Peyer's patch (tissue), 4 donors: ENCODE results near the gene LRIG2. TPM values are rescaled to one million over a fixed set of nuclear protein-coding genes. Genes with fewer than 3 reads are reported as not detected.
A peak's percentile ranks its signal among the peaks of the same experiment; 100 is the strongest.
"Not testable (repeated sequence)": the region's sequence is repeated elsewhere in the genome, so short reads cannot be mapped to it uniquely, and the experiment has no call there.

Experiments used
- DNase-seq, 3 donors: peaks; one replicate each; pipeline ENCODE4 v3.0.0-alpha.2; 2017 to 2019
- H3K27ac ChIP-seq, 4 donors: fragments of 200-600 bp; sonication (generic); one replicate each; pipeline ENCODE4 v1.5.1; 2016 to 2019
- H3K27me3 ChIP-seq, 2 donors: fragments of 200-600 bp; sonication (generic); one replicate each; pipeline ENCODE4 v1.5.1; 2019
- H3K36me3 ChIP-seq, 3 donors: fragments of 200-600 bp; sonication (generic); one replicate each; pipeline ENCODE4 v1.5.1; 2016 to 2019
- H3K4me1 ChIP-seq, 4 donors: fragments of 200-600 bp; sonication (generic); one replicate each; pipeline ENCODE4 v1.5.1; 2016 to 2019
- H3K4me3 ChIP-seq, 4 donors: fragments of 200-600 bp; sonication (generic); 1 replicate in 3 of 4; 2 replicates in 1 of 4; pipeline ENCODE4 v1.5.1; 2016 to 2019; ENCODE audit warnings: mild to moderate bottlenecking in 1 of 4
- H3K9me3 ChIP-seq, 4 donors: fragments of 200-600 bp; sonication (generic); one replicate each; pipeline ENCODE4 v1.5.1; 2016 to 2019; ENCODE audit warnings: mild to moderate bottlenecking in 1 of 4
- POLR2A ChIP-seq, 2 donors: fragments of 450-650 bp; IDR thresholded peaks; one replicate each; pipeline ENCODE4 v1.5.1; 2017; ENCODE audit warnings: antibody characterized with exemption in 2 of 2, mild to moderate bottlenecking in 2 of 2, moderate library complexity in 2 of 2
- total RNA-seq, 4 donors: library from RNA; depleted of rRNA; stranded (reverse); fragments of >200 nt; gene quantifications; one replicate each; pipeline ENCODE4 v1.1.0, GENCODE V29; 2016
- TF ChIP-seq, protein P1 (sequence below), 6 experiments: fragments of 450-650 bp in 4 of 6; fragments of 200-600 bp in 2 of 6; sonication (generic) in 1 of 6; IDR thresholded peaks; one replicate each; pipeline ENCODE4 v1.5.1; 2017 to 2019; ENCODE audit warnings: antibody characterized with exemption in 6 of 6, mild to moderate bottlenecking in 3 of 6, moderate library complexity in 1 of 6

LRIG2 gene, protein sequence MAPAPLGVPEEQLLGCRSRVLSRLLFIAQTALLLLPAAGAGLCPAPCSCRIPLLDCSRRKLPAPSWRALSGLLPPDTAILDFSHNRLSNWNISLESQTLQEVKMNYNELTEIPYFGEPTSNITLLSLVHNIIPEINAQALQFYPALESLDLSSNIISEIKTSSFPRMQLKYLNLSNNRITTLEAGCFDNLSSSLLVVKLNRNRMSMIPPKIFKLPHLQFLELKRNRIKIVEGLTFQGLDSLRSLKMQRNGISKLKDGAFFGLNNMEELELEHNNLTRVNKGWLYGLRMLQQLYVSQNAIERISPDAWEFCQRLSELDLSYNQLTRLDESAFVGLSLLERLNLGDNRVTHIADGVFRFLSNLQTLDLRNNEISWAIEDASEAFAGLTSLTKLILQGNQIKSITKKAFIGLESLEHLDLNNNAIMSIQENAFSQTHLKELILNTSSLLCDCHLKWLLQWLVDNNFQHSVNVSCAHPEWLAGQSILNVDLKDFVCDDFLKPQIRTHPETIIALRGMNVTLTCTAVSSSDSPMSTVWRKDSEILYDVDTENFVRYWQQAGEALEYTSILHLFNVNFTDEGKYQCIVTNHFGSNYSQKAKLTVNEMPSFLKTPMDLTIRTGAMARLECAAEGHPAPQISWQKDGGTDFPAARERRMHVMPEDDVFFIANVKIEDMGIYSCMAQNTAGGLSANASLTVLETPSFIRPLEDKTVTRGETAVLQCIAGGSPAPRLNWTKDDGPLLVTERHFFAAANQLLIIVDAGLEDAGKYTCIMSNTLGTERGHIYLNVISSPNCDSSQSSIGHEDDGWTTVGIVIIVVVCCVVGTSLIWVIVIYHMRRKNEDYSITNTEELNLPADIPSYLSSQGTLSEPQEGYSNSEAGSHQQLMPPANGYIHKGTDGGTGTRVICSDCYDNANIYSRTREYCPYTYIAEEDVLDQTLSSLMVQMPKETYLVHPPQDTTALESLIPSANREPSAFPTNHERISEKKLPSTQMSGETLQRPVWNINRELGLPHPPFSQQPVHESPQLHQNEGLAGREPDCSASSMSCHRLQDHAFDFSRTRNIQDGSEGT
- 10 to 100 TPM in 3 of 4 donors, 1 to 10 TPM in 1; 9.5 to 38.7 (median 24.0) TPM for total RNA-seq

DNA sequence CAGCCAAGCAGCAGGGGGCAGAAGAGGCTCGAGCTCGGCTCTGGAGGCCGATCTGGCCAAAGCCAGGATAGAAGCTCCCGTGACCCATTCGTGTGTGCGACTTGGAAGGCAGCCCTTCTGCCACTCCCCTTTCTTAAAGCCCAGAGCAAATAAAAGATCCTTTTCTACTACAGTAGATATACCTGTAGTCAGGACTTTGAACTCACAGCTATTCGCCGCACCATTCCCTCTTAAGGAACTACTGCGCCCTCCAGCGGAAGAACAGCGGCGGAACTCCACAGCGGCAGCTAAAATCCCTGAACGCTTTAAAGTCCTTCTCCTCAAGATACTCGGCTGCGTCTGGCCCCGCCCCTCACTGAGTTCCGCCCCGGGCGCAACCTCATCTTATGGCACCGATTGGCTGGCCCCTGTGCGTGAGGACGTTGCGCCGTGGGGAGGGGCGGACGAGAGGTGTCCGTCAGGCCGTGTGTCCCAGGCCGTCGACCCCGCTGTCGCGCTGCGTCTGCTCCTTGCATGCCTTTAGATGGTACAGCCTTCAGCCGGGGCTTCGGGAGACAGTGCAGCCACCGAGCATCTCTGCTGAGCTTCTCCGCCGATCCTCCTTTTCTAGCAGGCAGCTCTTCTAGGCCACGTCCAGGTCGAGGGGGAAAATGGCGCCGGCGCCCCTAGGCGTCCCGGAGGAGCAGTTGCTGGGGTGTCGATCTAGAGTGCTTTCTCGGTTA is at the start of gene LRIG2:
Gene LRIG2 (plus strand): TSS at position 442 of the 722 bp plus-strand sequence. CDS start 209 bp downstream, at position 651.
- no peaks in the 10 kb centered on the region for H3K9me3 ChIP-seq
- H3K27ac ChIP-seq = peak within 1 kb of the TSS; percentile 90 to 99 (median 90)
- H3K36me3 ChIP-seq = peaks cover 0 to 8% (median 0%) of the 10 kb centered on the region in 3 donors
- H3K4me1 ChIP-seq = peaks cover 0 to 34% (median 8%) of the 10 kb centered on the region in 4 donors
- TF ChIP-seq, protein P1, sequence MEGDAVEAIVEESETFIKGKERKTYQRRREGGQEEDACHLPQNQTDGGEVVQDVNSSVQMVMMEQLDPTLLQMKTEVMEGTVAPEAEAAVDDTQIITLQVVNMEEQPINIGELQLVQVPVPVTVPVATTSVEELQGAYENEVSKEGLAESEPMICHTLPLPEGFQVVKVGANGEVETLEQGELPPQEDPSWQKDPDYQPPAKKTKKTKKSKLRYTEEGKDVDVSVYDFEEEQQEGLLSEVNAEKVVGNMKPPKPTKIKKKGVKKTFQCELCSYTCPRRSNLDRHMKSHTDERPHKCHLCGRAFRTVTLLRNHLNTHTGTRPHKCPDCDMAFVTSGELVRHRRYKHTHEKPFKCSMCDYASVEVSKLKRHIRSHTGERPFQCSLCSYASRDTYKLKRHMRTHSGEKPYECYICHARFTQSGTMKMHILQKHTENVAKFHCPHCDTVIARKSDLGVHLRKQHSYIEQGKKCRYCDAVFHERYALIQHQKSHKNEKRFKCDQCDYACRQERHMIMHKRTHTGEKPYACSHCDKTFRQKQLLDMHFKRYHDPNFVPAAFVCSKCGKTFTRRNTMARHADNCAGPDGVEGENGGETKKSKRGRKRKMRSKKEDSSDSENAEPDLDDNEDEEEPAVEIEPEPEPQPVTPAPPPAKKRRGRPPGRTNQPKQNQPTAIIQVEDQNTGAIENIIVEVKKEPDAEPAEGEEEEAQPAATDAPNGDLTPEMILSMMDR (IDR thresholded peaks at IDR 0.05) = peak; percentile 42 to 94 (median 85)
- TF ChIP-seq POLR2A (IDR thresholded peaks at IDR 0.05) = peak; percentile 86 to 88
- peak; percentile 99 to 100 (median 99) for DNase-seq
- no peaks in the 10 kb centered on the region for H3K27me3 ChIP-seq
- peak within 1 kb of the TSS; percentile 79 to 95 (median 88) for H3K4me3 ChIP-seq

DNA sequence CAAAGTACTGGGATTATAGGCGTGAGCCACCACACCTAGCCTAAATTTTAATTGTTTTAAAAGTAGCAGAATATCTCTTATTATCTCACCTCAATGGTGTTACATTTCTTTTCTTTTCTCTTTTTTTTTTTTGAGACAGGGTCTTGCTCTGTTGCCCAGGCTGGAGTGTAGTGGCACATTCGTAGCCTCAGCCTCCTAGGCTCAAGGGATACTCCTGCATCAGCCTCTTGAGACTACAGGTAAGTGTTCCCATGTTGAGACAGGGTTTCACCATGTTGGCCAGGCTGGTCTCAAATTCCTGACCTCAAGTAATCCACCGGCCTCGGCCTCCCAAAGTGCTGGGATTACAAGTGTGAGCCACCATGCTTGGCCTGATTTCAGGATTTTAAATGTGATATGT is 49.7 kb upstream of the LRIG2 start:
- H3K4me3 ChIP-seq, H3K27me3 ChIP-seq, H3K27ac ChIP-seq, DNase-seq, H3K36me3 ChIP-seq, H3K9me3 ChIP-seq, H3K4me1 ChIP-seq: not testable (repeated sequence)

DNA sequence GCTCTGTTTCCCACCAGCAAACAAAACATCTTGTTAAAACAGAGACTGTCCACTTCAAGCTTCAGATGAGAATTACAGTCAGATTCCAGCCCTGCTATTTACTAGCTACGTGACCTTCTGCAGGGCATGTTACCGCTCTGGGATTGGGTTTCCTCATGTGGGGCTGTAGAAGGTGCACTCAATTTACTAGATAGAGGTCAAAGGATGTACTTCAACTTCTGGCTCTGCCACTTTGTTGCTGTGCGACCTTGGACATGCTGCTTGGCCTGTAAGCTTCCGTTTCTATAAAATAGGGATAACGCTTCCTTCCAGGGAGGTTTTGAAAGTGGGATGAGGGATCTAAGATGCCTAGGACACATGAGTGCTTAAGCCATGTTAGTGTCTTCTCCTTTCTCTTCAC is 46.0 kb upstream of the LRIG2 start:
- Histone ChIP-seq H3K4me3 (no peak overlapping the region), H3K36me3 (no peaks in the 10 kb centered on the region), H3K9me3 (no peaks in the 10 kb centered on the region), H3K4me1 (no peaks in the 10 kb centered on the region), H3K27me3 (no peaks in the 10 kb centered on the region), H3K27ac (no peak overlapping the region)
- no peak for DNase-seq
- TF ChIP-seq, protein P1 (IDR thresholded peaks at IDR 0.05) = no peak
- TF ChIP-seq POLR2A (IDR thresholded peaks at IDR 0.05) = no peak

DNA sequence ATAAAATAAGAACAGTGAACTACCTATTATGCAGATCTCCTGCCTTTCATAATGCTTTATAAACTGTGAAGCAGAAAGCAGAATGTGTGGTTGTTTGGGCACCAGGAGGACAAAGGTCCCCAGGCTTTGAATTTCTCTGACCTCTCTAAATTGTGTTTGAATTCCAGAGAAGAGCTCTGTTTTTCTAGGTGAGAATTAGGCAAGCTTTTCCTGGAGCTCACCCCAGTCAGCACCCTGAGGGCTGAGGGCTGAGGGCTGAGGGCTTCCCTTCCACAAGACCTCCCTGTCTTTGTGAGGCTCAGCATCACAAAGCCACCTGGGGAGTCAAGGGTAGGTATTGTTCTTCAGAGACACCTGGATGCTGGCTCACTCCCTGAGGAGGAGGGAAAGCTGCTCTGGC is 45.5 kb upstream of the LRIG2 start:
- no peak overlapping the region for H3K4me3 ChIP-seq
- no peaks in the 10 kb centered on the region for H3K27me3 ChIP-seq
- no peaks in the 10 kb centered on the region for H3K9me3 ChIP-seq
- no peaks in the 10 kb centered on the region for H3K36me3 ChIP-seq
- DNase-seq = no peak
- no peak for TF ChIP-seq POLR2A (IDR thresholded peaks at IDR 0.05)
- TF ChIP-seq, protein P1 (IDR thresholded peaks at IDR 0.05) = no peak
- no peak overlapping the region for H3K27ac ChIP-seq
- H3K4me1 ChIP-seq = no peaks in the 10 kb centered on the region

DNA sequence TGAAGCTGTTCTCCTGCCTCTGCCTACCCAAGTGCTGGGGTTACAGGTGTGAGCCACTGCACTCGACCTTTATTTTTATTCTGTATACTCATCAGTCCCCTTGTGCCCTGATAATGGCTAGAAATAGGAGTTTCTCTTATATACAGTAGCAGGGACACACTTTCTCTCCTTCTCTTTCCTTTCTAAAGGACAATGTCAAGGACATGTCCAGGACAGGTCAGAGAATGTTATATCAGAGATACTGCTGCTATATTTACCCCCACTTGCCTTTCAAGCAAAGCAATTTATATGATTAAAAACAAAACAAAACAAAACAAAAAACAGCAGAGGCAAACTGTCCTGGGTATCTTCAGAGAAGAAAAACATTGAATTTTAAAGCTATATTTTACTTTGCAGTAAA is 43.2 kb upstream of the LRIG2 start:
- Histone ChIP-seq H3K27ac (no peak overlapping the region), H3K36me3 (no peaks in the 10 kb centered on the region), H3K4me3 (no peak overlapping the region), H3K4me1 (no peaks in the 10 kb centered on the region), H3K27me3 (no peaks in the 10 kb centered on the region), H3K9me3 (no peaks in the 10 kb centered on the region)
- TF ChIP-seq POLR2A (IDR thresholded peaks at IDR 0.05) = no peak
- TF ChIP-seq, protein P1 (IDR thresholded peaks at IDR 0.05) = no peak
- no peak for DNase-seq
